T-cell (primary cell): ENCODE data around the gene VWA3B. TPM values are rescaled to one million over a fixed set of nuclear protein-coding genes. Genes with fewer than 3 reads are reported as not detected.
"Not testable (repeated sequence)": the region's sequence is repeated elsewhere in the genome, so short reads cannot be mapped to it uniquely, and the experiment has no call there.

Experiments
- ATAC-seq, 4 experiments: fragments of 200-7000 bp in 3 of 4; fragments of 150-1000 bp in 1 of 4; cut with Tn5 transposase; replicated peaks in 1 of 4; 1 replicate in 3 of 4; 2 replicates in 1 of 4; pipeline ENCODE4 v1.10.0; 2021; ENCODE audit warnings: moderate library complexity in 3 of 4, mild to moderate bottlenecking in 2 of 4, moderate number of reproducible peaks in 1 of 4
- CTCF ChIA-PET, 2 donors: fragments of 300-600 bp; sonication (Branson Sonifier 250); formaldehyde crosslinking; loops; one replicate each; lab custom pipeline; 2022; ENCODE audit warnings: antibody characterized with exemption in 2 of 2; lab: Charles Lee
- POLR2A ChIA-PET, 2 donors: fragments of 300-600 bp; sonication (Branson Sonifier 250); formaldehyde crosslinking; loops; one replicate each; lab custom pipeline; 2022; ENCODE audit warnings: antibody characterized with exemption in 2 of 2; lab: Charles Lee
- DNase-seq, 35 experiments: peaks; one replicate each; pipeline versions ENCODE4 v3.0.0 to v3.0.0-alpha.2; 2013 to 2023
- H3K27ac ChIP-seq: one replicate; pipeline ENCODE4 v1.5.1; 2013; ENCODE audit warnings: low read length
- H3K27me3 ChIP-seq, 2 experiments: replicated peaks in 1 of 2; 1 replicate in 1 of 2; 2 replicates in 1 of 2; pipeline versions ENCODE4 v1.6.1 to v1.7.0; 2013; ENCODE audit warnings: low read length in 1 of 2, mixed read lengths in 1 of 2; ENCODE audit not compliant: control insufficient read depth in 2 of 2, insufficient read depth in 2 of 2; ENCODE audit errors: extremely low read depth in 1 of 2
- H3K36me3 ChIP-seq, 2 donors: 1 replicate in 1 of 2; 2 replicates in 1 of 2; pipeline versions ENCODE4 v1.6.1 to v1.7.0; 2013; ENCODE audit warnings: low read length in 1 of 2; ENCODE audit not compliant: control insufficient read depth in 2 of 2, insufficient read depth in 1 of 2; ENCODE audit errors: extremely low read depth in 1 of 2
- H3K4me1 ChIP-seq, 2 experiments: 1 replicate in 1 of 2; 2 replicates in 1 of 2; pipeline versions ENCODE4 v1.6.1 to v1.7.0; 2013; ENCODE audit warnings: low read length in 2 of 2, mixed read lengths in 1 of 2; ENCODE audit not compliant: insufficient read depth in 2 of 2, control insufficient read depth in 1 of 2; ENCODE audit errors: extremely low read depth in 1 of 2
- H3K4me3 ChIP-seq, 2 donors: 1 replicate in 1 of 2; 2 replicates in 1 of 2; pipeline versions ENCODE4 v1.5.1 to v1.7.0; 2013; ENCODE audit warnings: mild to moderate bottlenecking in 2 of 2, low read length in 1 of 2, moderate library complexity in 1 of 2; ENCODE audit not compliant: control insufficient read depth in 1 of 2; ENCODE audit errors: extremely low read depth in 1 of 2
- H3K9me3 ChIP-seq: 2 replicates; pipeline ENCODE4 v1.7.0; 2013
- H3K27ac Mint-ChIP-seq, 2 donors: one replicate each; pipeline ENCODE4 v1.8.0; 2020 to 2021; ENCODE audit warnings: mild to moderate bottlenecking in 2 of 2, mixed read lengths in 2 of 2
- H3K27me3 Mint-ChIP-seq, 2 donors: one replicate each; pipeline ENCODE4 v1.8.0; 2021 to 2022; ENCODE audit warnings: mixed read lengths in 2 of 2
- H3K36me3 Mint-ChIP-seq: one replicate; pipeline ENCODE4 v1.8.0; 2021; ENCODE audit warnings: mixed read lengths
- H3K4me1 Mint-ChIP-seq, 3 donors: one replicate each; pipeline ENCODE4 v1.8.0; 2020 to 2022; ENCODE audit warnings: mixed read lengths in 3 of 3, mild to moderate bottlenecking in 1 of 3
- H3K4me3 Mint-ChIP-seq, 3 donors: one replicate each; pipeline ENCODE4 v1.8.0; 2020 to 2022; ENCODE audit warnings: mild to moderate bottlenecking in 3 of 3, mixed read lengths in 3 of 3, moderate library complexity in 3 of 3
- H3K9me3 Mint-ChIP-seq, 3 donors: one replicate each; pipeline ENCODE4 v1.8.0; 2020 to 2022; ENCODE audit warnings: mixed read lengths in 3 of 3
- WGBS: methylation state at CpG from one replicate; pipeline ENCODE4 v1.1.5; 2013; ENCODE audit warnings: missing lambda C conversion rate; ENCODE audit not compliant: insufficient coverage; 5-methylcytosine and 5-hydroxymethylcytosine counted together
- total RNA-seq, 35 experiments: library from RNA in 6 of 35; stranded (reverse) in 6 of 35; fragments of 120-200 nt in 1 of 35; gene quantifications; one replicate each; pipeline versions ENCODE4 v1.2.1 to v1.2.4 and lab custom pipeline; 2013 to 2026

Gene VWA3B
- total RNA-seq, 5 donors from 2014 or later (not counting 1 experiment from before 2014, with no cell fraction given), result not detected

DNA sequence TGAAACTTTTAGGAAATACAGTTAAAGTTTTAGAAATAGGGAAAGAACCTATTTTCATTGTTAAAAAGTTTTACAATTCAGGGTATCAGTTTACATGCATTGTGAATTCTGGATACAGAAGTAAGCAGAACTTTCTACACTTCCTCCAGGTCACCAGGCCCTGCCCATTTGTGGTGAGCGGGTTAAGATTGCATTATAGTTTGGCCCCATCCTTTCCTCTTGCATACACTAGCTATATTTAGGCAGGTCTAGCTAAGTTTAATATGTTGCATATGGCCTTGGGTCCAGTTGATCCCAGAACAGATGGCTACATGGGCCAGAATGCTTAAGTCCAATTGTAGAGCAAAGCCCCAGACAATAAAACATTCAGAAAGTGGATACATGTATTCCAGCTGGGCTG lies 4.8 kb downstream of the VWA3B start:
- H3K27ac ChIP-seq, result no peak overlapping the region
- POLR2A ChIA-PET, result no interaction called here
- H3K4me3 Mint-ChIP-seq, result no peak overlapping the region
- H3K36me3 ChIP-seq, result no peaks in the 10 kb centered on the region
- H3K27me3 Mint-ChIP-seq, result peaks cover 21 to 22% of the 10 kb centered on the region in 2 donors
- H3K9me3 Mint-ChIP-seq, result peaks cover 8 to 13% (median 12%) of the 10 kb centered on the region in 3 donors
- DNase-seq, result no peak
- CTCF ChIA-PET, result no interaction called here
- H3K4me1 Mint-ChIP-seq, result peaks cover 11 to 14% (median 11%) of the 10 kb centered on the region in 3 donors
- no peak for ATAC-seq
- no peak overlapping the region for H3K4me3 ChIP-seq
- peaks cover 0 to 8% of the 10 kb centered on the region in 2 experiments for H3K4me1 ChIP-seq
- no peaks in the 10 kb centered on the region for H3K36me3 Mint-ChIP-seq
- WGBS, result no CpG with 5 or more reads among the region's 1 CpG
- peaks cover 0 to 18% of the 10 kb centered on the region in 2 experiments for H3K27me3 ChIP-seq
- no peak overlapping the region for H3K27ac Mint-ChIP-seq
- no peaks in the 10 kb centered on the region for H3K9me3 ChIP-seq

DNA sequence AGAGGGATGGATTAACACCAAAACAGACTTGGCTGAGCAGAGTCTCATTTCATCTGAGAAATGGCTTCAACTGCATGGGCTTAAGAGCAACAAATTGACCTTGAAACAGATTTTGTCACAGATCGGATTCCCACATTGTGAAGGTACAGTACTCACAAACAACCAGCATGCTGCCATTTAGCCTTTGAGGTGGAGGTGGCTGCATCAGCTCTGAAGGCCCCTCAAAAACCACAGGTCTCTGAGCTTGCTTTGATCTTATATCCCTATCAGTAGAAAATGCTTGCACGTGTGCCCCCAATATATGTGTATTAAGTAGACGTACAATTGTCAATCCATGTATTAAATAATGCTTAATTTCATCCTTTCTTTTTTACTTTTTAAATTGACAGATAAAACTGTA lies 6.2 kb downstream of the VWA3B start:
- no peak overlapping the region for H3K27ac ChIP-seq
- Mint-ChIP-seq H3K4me1 (peaks cover 0 to 3% (median 3%) of the 10 kb centered on the region in 3 donors), H3K36me3 (no peaks in the 10 kb centered on the region), H3K9me3 (peaks cover 8 to 22% (median 20%) of the 10 kb centered on the region in 3 donors), H3K27ac (no peak overlapping the region), H3K4me3 (no peak overlapping the region), H3K27me3 (peaks cover 9 to 12% of the 10 kb centered on the region in 2 donors)
- POLR2A ChIA-PET, result no interaction called here
- no peaks in the 10 kb centered on the region for H3K36me3 ChIP-seq
- H3K9me3 ChIP-seq, result peaks cover 3% of the 10 kb centered on the region
- H3K27me3 ChIP-seq, result peaks cover 0 to 9% of the 10 kb centered on the region in 2 experiments
- ATAC-seq, result no peak
- H3K4me1 ChIP-seq, result no peaks in the 10 kb centered on the region
- no peak for DNase-seq
- WGBS, result no CpG with 5 or more reads among the region's 3 CpGs
- H3K4me3 ChIP-seq, result no peak overlapping the region
- CTCF ChIA-PET, result no interaction called here

- WGBS, result no CpG with 5 or more reads among the region's 5 CpGs
- H3K27ac ChIP-seq, result no peak overlapping the region
- CTCF ChIA-PET, result no interaction called here
- no peak for DNase-seq
- H3K4me3 ChIP-seq, result no peak overlapping the region
- H3K36me3 Mint-ChIP-seq, result no peaks in the 10 kb centered on the region
- no peaks in the 10 kb centered on the region for H3K4me1 Mint-ChIP-seq
- H3K36me3 ChIP-seq, result no peaks in the 10 kb centered on the region
- H3K4me1 ChIP-seq, result no peaks in the 10 kb centered on the region
- peaks cover 8 to 25% (median 23%) of the 10 kb centered on the region in 3 donors for H3K9me3 Mint-ChIP-seq
- H3K4me3 Mint-ChIP-seq, result no peak overlapping the region
- H3K9me3 ChIP-seq, result peaks cover 3% of the 10 kb centered on the region
- peaks cover 6 to 7% of the 10 kb centered on the region in 2 donors for H3K27me3 Mint-ChIP-seq
- POLR2A ChIA-PET, result no interaction called here
- peaks cover 0 to 6% of the 10 kb centered on the region in 2 experiments for H3K27me3 ChIP-seq
- no peak overlapping the region for H3K27ac Mint-ChIP-seq
- no peak for ATAC-seq
Measured at GRCh38 chr2:98093611-98094010, 6.6 kb downstream of the VWA3B start.

DNA sequence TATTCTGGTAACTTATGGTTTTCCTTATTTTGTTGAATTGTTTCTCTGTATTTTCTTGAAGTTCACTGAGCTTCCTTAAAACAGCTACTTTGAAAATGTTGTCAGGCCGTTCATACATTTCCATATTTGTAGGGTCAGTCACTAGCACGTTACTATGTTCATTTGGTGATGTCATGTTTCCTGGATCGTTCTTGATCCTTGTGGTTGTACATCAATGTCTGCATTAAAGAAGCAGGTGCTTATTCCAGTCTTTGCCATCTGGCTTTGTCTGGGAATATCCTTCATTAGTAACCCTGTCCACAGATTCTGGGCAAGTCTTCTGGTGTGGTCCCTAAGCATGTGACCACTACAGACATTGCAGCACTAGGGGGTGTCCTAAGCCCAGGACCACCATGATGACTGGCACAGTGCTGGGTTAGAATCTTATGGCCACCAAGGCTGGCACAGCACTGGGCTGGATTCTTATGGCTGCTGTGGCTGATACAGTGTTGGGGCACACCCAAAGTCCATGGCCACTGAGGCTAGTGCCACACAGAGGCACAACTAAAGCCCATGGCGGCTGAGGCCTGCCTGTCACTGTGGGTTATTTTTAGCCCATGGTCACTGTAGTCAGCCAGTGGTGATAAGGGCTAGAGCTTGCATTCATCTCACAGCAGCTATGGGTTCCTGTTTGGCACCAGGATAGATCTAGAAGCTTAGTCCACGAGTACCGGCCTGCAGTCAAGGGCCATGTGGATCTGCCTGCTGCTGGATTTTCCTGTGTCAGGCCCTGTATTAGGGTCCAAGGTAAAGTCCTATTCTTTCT lies 13.2 kb downstream of the VWA3B start:
- H3K9me3 ChIP-seq, result peaks cover 8% of the 10 kb centered on the region
- WGBS, result 88% methylated on average over 4 of the region's 6 CpGs
- no peak for DNase-seq
- H3K4me3 ChIP-seq, result no peak overlapping the region
- H3K36me3 ChIP-seq, result no peaks in the 10 kb centered on the region
- no peak overlapping the region for H3K27ac ChIP-seq
- Mint-ChIP-seq H3K9me3 (peaks cover 4 to 55% (median 28%) of the 10 kb centered on the region in 3 donors), H3K27me3 (peaks cover 10% of the 10 kb centered on the region in 2 donors), H3K36me3 (no peaks in the 10 kb centered on the region), H3K4me1 (no peaks in the 10 kb centered on the region), H3K27ac (no peak overlapping the region), H3K4me3 (no peak overlapping the region)
- ChIA-PET POLR2A (no interaction called here), CTCF (no interaction called here)
- no peak for ATAC-seq
- H3K27me3 ChIP-seq, result peaks cover 0 to 5% of the 10 kb centered on the region in 2 experiments
- no peaks in the 10 kb centered on the region for H3K4me1 ChIP-seq

DNA sequence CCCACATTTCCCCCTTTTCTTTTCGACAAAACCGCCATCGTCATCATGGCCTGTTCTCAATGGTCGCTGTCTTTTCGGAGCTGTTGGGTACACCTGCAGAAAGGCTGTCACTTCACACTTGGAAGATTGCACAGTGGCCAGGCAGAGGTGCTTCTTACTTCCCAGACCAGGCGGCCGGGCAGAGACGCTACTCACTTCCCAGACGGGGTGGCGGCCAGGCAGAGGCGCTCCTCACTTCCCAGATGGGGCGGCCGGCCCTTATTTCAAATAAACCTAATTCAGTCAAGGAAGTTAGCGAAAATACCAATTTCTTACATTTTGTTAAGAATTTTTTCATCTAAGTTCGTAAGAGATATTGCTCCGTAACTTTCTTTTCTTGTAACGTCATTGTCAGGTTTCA lies 15.3 kb downstream of the VWA3B start:
- H3K27me3 ChIP-seq, H3K27ac ChIP-seq, DNase-seq, H3K4me1 Mint-ChIP-seq, H3K36me3 Mint-ChIP-seq, H3K9me3 ChIP-seq, POLR2A ChIA-PET, H3K4me1 ChIP-seq, H3K4me3 Mint-ChIP-seq, CTCF ChIA-PET, H3K4me3 ChIP-seq, ATAC-seq, H3K27ac Mint-ChIP-seq, H3K36me3 ChIP-seq: not testable (repeated sequence)
- peaks cover 0 to 43% (median 22%) of the 10 kb centered on the region in 3 donors for H3K9me3 Mint-ChIP-seq
- H3K27me3 Mint-ChIP-seq, result peaks cover 10 to 13% of the 10 kb centered on the region in 2 donors
- WGBS, result 92% methylated on average over 15 of the region's 17 CpGs

- peaks cover 0 to 39% (median 18%) of the 10 kb centered on the region in 3 donors for H3K9me3 Mint-ChIP-seq
- no peaks in the 10 kb centered on the region for H3K36me3 Mint-ChIP-seq
- ATAC-seq, result no peak
- H3K4me1 Mint-ChIP-seq, result no peaks in the 10 kb centered on the region
- DNase-seq, result no peak
- peaks cover 0 to 5% of the 10 kb centered on the region in 2 experiments for H3K27me3 ChIP-seq
- H3K27me3 Mint-ChIP-seq, result peaks cover 11 to 13% of the 10 kb centered on the region in 2 donors
- no peak overlapping the region for H3K27ac ChIP-seq
- POLR2A ChIA-PET, result no interaction called here
- no peak overlapping the region for H3K4me3 ChIP-seq
- CTCF ChIA-PET, result no interaction called here
- H3K36me3 ChIP-seq, result no peaks in the 10 kb centered on the region
- no peak overlapping the region for H3K4me3 Mint-ChIP-seq
- peaks cover 7% of the 10 kb centered on the region for H3K9me3 ChIP-seq
- no peak overlapping the region for H3K27ac Mint-ChIP-seq
- H3K4me1 ChIP-seq, result no peaks in the 10 kb centered on the region
Measured at GRCh38 chr2:98102878-98103277, 15.9 kb downstream of the VWA3B start.
